Measurements from ENCODE around the gene ANKRD31.
"Not testable (repeated sequence)": the region's sequence is repeated elsewhere in the genome, so short reads cannot be mapped to it uniquely, and the experiment has no call there.

The ANKRD31 gene

GRCh38 chr5:75236322-75237316 is at the start of gene ANKRD31:
ANKRD31 (minus strand) TSS chr5:75236878; CDS start chr5:75236686, 192 bp downstream.
- peak; percentile 87 to 92 for DNase-seq

GRCh38 chr5:75286211-75286773 is 49.6 kb upstream of the ANKRD31 start:
- DNase-seq = no peak

DNA sequence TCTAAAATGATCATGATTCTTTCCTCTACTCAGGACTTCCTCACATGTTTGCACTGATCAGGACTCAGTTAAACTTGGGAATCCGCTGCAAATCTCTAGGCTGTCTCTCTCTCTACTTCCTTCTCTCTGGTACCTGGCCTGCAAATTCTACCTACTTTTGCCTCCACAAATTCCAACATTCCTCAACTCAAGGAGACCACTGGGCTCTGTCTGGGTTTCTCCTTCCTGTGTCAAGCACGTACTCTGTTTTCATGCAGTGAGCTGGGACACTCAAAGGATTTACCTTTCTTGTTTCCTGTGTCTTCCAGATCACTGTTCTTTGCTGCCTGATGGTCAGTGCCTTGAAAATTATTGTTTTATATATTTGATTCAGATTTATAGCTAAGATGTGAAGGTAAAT is 45.9 kb upstream of the ANKRD31 start:
- no peak for DNase-seq

GRCh38 chr5:75281716-75282465 is 45.2 kb upstream of the ANKRD31 start:
- DNase-seq = no peak

DNA sequence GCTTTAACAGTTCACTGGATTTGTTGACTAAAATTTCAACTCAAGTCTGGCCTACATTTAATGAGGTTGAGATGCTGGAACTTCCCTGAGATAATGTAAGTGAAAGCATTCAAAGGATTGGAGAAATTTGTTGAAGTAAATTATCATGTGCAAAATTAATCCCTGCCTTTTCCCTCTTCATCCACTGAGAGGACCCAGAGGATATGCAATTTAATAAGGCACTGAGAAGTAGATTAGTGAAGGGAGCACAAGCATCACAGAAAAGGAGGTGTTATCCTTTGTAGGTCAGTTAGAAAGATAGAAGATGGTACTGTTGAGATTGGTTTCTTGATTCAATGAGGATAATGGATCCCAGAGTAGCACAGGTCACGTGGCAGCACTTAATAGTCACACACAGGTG is 42.6 kb upstream of the ANKRD31 start:
- DNase-seq = no peak

DNA sequence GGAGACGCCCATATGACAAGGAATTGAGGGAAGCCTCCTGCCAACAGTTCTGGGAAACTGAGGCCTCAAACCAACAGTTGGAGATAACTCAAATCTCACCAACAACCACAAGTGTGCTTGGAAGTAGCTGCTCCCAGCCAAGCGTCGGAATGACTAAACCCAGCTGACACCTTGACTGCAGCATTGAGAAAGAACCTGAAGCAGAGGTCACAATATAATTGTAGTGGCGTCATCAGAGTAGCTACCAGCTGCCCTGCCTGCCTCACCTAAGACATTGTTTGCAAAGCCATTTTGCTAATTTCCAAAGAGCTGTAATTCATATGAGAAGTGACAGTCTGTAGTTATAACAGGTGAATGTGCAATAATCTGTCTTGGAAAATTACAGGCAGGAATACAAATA is 40.8 kb upstream of the ANKRD31 start:
- no peak for DNase-seq

DNA sequence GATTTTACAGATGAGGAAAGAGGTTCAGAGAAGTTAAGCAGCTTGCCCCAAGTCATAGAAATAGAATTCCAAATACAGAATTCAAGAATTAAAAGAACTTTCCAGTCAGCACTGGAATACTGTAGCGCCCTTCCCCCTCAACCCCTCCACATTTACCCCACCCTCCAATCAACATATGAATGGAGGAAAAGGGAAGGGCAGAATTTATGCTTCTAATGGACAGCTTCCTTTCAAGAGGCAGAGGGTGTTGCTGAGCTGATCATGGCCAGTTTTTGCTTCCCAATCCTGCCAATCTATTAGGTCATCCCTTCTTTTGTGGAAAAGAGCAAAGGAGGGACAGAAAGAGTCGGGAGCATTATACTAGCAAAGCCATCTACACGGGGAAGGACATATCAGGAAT is 39.1 kb upstream of the ANKRD31 start:
- no peak for DNase-seq

DNA sequence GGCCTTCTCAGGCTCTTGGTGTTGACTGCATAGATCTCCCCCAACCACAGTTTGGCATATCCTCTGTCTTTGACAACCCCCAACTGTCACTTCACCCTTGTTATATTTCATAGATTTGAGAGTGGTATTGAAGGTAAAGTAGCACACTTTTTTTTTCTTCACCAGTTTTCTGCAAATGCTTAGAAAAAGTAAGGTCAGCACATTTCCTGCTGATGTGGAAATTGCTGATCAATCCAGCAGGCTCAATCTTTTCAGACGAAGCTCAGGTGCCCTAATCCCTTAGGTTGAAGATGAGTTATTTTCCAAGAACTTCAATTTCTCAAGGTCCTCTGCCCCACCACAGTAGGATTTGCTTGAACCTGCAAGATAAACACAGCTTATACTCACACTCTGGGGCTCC is 38.5 kb upstream of the ANKRD31 start:
- DNase-seq = no peak

DNA sequence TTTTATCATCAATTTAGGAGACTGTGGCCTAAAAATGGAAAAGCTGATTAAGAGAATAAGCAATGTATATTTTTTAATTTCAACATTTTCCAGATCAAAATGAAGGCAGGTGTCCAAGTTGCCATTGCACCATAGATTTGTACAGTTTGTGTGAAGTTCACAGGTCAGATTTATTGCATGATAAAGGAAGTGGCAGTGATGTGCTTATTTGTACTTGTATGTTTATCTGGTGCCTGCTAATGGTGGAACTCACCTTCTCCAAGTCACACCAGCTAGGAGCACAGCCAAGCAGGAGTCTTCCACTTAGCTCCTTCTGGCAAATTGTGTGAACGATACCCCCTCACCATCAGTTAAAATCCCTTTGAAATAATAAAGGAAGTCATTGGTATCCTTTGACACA is 37.8 kb upstream of the ANKRD31 start:
- no peak for DNase-seq

DNA sequence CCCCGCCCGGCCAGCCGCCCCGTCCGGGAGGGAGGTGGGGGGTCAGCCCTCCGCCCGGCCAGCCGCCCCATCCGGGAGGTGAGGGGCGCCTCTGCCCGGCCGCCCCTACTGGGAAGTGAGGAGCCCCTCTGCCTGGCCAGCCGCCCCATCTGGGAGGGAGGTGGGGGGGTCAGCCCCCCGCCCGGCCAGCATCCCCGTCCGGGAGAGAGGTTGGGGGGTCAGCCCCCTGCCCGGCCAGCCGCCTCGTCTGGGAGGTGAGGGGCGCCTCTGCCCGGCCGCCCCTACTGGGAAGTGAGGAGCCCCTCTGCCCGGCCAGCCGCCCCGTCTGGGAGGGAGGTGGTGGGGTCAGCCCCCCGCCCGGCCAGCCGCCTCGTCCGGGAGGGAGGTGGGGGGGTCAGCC is 33.9 kb upstream of the ANKRD31 start:
- DNase-seq = not testable (repeated sequence)

DNA sequence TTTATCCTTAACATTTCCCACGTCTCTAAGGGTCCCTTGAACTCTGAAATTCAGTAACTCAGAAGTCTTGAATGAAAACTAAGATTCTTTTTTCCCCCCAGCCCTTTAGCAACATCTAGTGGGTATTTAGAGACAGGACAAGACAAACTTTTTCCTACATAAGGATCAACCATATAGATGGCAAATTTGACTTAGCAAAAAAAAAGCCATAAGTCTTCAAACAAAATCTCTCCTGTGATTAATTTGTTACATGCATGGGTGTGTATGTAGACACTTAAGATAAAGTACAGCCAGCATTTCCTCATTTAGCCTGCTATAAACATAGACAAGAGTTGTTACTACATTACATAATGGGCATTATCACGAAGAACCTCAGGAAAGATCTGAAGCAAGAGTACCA is 29.1 kb upstream of the ANKRD31 start:
- DNase-seq = no peak

DNA sequence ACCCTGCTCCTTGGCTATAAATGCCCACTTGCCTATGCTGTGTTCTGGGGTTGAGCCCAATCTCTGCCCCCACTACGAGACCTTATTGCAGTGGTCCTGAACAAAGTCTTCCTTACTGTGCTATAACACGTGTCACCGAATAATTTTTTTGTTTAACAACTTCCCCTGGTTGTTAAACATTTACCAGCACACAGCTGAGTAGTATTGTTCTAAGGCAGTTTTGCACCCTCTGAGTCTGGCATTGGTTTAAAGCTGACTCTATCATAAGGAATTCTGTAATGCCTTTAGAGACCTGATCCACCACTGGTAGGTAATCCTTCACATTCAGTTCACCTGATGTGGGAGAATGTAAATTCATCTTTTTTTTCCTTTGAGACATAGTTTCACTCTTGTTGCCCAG is 25.6 kb upstream of the ANKRD31 start:
- no peak for DNase-seq

DNA sequence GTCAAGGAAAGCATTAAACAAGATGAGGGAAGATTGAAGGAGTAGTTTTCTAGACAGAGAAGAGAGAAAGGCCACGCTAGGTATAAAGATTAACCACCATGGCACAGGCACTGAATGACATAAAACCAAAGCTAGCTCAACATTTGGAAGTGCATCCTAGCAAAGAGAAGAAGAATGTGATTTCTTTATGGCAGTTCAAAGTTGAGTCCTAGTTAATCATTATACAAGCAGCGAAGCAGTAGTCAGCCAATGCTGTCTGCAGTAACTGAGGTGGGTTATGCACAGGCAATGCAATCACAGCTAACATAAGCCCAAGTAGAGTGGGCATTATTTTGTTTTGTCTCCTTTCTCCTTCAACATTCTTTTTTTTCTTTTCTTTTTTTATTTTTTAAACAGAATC is 24.0 kb upstream of the ANKRD31 start:
- DNase-seq = no peak

DNA sequence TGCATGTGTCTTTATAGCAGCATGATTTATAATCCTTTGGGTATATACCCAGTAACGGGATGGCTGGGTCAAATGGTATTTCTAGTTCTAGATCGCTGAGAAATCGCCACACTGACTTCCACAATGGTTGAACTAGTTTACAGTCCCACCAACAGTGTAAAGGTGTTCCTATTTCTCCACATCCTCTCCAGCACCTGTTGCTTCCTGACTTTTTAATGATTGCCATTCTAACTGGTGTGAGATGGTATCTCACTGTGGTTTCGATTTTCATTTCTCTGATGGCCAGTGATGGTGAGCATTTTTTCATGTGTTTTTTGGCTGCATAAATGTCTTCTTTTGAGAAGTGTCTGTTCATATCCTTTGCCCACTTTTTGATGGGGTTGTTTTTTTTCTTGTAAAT is 13.8 kb upstream of the ANKRD31 start:
- DNase-seq = not testable (repeated sequence)

- DNase-seq = no peak
Observed at GRCh38 chr5:75245023-75245422, 8.3 kb upstream of the ANKRD31 start.

DNA sequence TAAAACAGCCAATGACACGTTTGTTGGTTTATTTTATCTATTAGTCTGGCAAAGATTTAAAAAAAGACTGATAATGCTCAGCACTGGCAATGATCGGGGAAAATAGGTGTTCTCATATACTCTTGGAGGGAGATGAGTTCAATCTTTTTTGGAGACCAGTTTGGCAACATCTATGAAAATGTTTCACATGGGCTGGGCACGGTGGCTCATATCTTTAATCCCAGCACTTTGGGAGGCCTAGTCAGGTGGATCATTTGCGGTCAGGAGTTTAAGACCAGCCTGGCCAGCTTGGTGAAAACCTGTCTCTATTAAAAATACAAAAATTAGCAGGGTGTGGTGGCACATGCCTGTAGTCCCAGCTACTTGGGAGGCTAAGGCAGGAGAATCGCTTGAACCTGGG is 6.8 kb upstream of the ANKRD31 start:
- no peak for DNase-seq

DNA sequence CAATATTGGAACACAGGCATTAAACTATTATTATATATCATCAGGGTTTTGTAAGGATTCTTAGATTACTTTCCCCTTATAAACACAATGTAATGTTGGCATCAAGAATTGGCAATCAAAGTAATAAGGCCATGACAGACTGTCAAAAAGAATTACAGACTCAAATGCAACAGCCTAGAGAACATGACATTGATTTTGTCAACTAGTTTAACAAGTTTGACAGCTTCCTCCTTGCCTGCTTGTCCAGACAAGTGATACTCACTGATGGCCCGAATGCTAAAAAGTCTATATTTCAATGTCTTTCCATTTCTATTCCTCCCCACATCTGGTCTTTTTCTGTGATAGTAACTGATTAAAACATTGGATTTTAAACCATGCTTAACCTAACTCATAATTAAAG is 6.4 kb upstream of the ANKRD31 start:
- DNase-seq = no peak

DNA sequence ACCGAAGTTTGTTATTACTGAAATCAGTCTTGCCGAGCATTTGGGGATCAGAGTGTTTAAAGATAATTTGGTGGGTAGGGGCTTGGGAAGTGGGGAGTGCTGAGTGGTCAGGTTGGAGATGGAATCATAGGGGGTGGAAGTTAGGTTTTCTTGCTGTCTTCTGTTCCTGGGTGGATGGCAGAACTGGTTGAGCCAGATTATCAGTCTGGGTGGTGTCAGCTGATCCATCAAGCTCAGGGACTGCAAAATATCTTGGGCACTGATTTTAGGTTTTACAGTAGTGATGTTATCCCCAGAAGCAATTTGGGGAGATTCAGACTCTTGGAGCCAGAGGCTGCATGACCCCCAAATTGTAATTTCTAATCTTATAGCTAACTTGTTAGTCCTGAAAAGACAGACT is 5.4 kb upstream of the ANKRD31 start:
- DNase-seq = no peak

- no peak for DNase-seq
Observed at GRCh38 chr5:75239681-75240080, 3.0 kb upstream of the ANKRD31 start.

GRCh38 chr5:75235711-75236110 is 967 bp downstream of the ANKRD31 start:
- no peak for DNase-seq

DNA sequence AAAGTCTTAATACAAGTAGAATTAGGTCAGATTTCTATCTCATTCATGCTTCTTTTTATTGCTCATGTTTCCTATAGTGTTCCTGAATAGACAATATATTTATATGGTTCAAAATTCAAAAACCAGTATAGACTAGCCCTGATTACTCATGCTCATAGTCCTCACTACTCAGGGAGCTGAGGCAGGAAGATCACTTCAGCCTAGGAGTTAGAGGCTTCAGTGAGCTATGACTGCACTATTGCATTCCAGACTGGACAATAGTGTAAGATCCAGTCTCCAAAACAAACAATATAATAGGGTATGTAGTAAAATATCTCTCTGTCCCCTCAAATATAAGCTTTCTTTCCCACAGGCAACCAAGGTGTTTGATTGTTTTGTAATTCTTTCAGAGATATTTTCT is 2.4 kb downstream of the ANKRD31 start:
- no peak for DNase-seq

- no peak for DNase-seq
Observed at GRCh38 chr5:75226916-75227315, 9.8 kb downstream of the ANKRD31 start.

- DNase-seq = no peak
Observed at GRCh38 chr5:75225506-75225905, 11.2 kb downstream of the ANKRD31 start.

DNA sequence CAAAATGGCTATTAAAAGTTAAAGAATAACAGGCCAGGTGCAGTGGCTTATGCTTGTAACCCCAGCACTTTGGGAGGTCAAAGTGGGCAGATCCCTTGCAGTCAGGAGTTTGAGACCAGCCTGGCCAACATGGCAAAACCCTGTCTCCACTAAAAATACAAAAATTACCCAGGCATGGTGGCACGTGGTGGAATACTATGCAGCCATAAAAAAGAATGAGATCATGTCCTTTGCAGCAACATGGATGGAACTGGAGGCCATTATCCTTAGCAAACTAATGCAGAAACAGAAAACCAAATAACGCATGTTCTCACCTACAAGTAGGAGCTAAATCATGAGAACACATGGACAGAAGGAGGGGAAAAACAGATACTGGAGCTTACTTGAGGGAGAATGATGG is 15.9 kb downstream of the ANKRD31 start:
- DNase-seq = not testable (repeated sequence)

Data from activated T-cell treated with anti-CD3 and anti-CD28 coated beads, Interleukin-2, amount 50 U/mL, for 48 hours (primary cell).